Colonic mucosa (tissue), 4 donors: Measurements from ENCODE around the gene IFNL3. TPM values are rescaled to one million over a fixed set of nuclear protein-coding genes. Genes with fewer than 3 reads are reported as not detected.

Experiments
- DNase-seq: peaks from one replicate; pipeline ENCODE4 v3.0.0-alpha.2; 2020
- H3K27ac ChIP-seq: fragments of 200-600 bp; one replicate; pipeline ENCODE4 v1.8.0; 2021
- H3K27me3 ChIP-seq: fragments of 200-600 bp; one replicate; pipeline ENCODE4 v1.8.0; 2021
- H3K36me3 ChIP-seq: fragments of 200-600 bp; one replicate; pipeline ENCODE4 v1.8.0; 2021
- H3K4me1 ChIP-seq: fragments of 200-600 bp; one replicate; pipeline ENCODE4 v1.8.0; 2021; ENCODE audit warnings: mild to moderate bottlenecking
- H3K4me3 ChIP-seq: fragments of 200-600 bp; one replicate; pipeline ENCODE4 v1.8.0; 2021
- H3K9ac ChIP-seq, 2 donors: one replicate each; pipeline ENCODE4 v1.7.0; 2013; ENCODE audit warnings: control low read depth in 2 of 2, low read depth in 2 of 2, low read length in 2 of 2
- H3K9me3 ChIP-seq: fragments of 200-600 bp; one replicate; pipeline ENCODE4 v1.8.0; 2021
- CTCF ChIP-seq: fragments of 200-600 bp; IDR thresholded peaks from one replicate; pipeline ENCODE4 v1.8.0; 2022; ENCODE audit warnings: antibody characterized with exemption, mild to moderate bottlenecking
- intact Hi-C: fragments of 100-400 bp; cut with DNase I; formaldehyde crosslinking; loops from one replicate; pipeline ENCODE4 v1.14.1; 2022
- total RNA-seq, 2 donors: library from RNA; stranded (reverse); fragmentation: NEBNext Ultra II Directional in 1 of 2; extraction: Animal tissue kit (Norgen Biotek cat#: 25700) in 1 of 2; gene quantifications; one replicate each; pipeline ENCODE4 v1.2.1, GENCODE V29; 2021
- donor health status: healthy.
- donor health status: DM: no; HTN: no; CAD: no.
- donor health status: DM: no; HTN: no; CAD: no.

The IFNL3 gene
- total RNA-seq, 2 donors from 2014 or later: not detected

GRCh38 chr19:39195755-39196154, 49.1 kb downstream of the IFNL3 start:
- no peak for TF ChIP-seq CTCF
- H3K9ac ChIP-seq: no peak overlapping the region
- no peaks in the 10 kb centered on the region for H3K36me3 ChIP-seq
- intact Hi-C loops: no loop called here
- peaks cover 37% of the 10 kb centered on the region for H3K27me3 ChIP-seq
- no peak overlapping the region for H3K4me3 ChIP-seq
- H3K9me3 ChIP-seq: no peaks in the 10 kb centered on the region
- DNase-seq: no peak
- no peak overlapping the region for H3K27ac ChIP-seq
- peaks cover 4% of the 10 kb centered on the region for H3K4me1 ChIP-seq

GRCh38 chr19:39194832-39195542, 49.8 kb downstream of the IFNL3 start:
- no peak for TF ChIP-seq CTCF
- Histone ChIP-seq H3K27me3 (peaks cover 33% of the 10 kb centered on the region), H3K27ac (no peak overlapping the region)

GRCh38 chr19:39193803-39194202, 51.0 kb downstream of the IFNL3 start:
- H3K9ac ChIP-seq: no peak overlapping the region
- TF ChIP-seq CTCF: no peak
- H3K9me3 ChIP-seq: no peaks in the 10 kb centered on the region
- intact Hi-C loops: no loop called here
- DNase-seq: no peak
- peaks cover 29% of the 10 kb centered on the region for H3K27me3 ChIP-seq
- H3K27ac ChIP-seq: no peak overlapping the region
- no peak overlapping the region for H3K4me3 ChIP-seq
- H3K36me3 ChIP-seq: no peaks in the 10 kb centered on the region
- peaks cover 4% of the 10 kb centered on the region for H3K4me1 ChIP-seq

More at GRCh38 chr19:39194832-39195542, 49.8 kb downstream of the IFNL3 start:
- Histone ChIP-seq H3K4me3 (no peak overlapping the region), H3K4me1 (peaks cover 4% of the 10 kb centered on the region), H3K9ac (no peak overlapping the region), H3K36me3 (no peaks in the 10 kb centered on the region), H3K9me3 (no peaks in the 10 kb centered on the region)
- no peak for DNase-seq
- intact Hi-C loops: no loop called here

Other genes starting within 250 kb of the IFNL3 start
- gene FBXO27, start 212.5 kb downstream of the IFNL3 start, total RNA-seq: 1 to 10 TPM; 1.1 to 2.4 TPM
- not detected for gene ACP7, start 160.6 kb downstream of the IFNL3 start, total RNA-seq
- 100 to 1,000 TPM in 1 of 2 donors, 10 to 100 TPM in 1; 85.5 to 127 TPM for gene PAK4, start 119.2 kb downstream of the IFNL3 start, total RNA-seq
- gene NCCRP1, start 48.0 kb downstream of the IFNL3 start, total RNA-seq: not detected
- gene SYCN, start 40.7 kb downstream of the IFNL3 start, total RNA-seq: 1 to 10 TPM in 1 of 2 donors, not detected in 1; 2.1 TPM
- not detected for gene IFNL4, start 3.9 kb upstream of the IFNL3 start, total RNA-seq
- gene IFNL2, start 23.4 kb upstream of the IFNL3 start, total RNA-seq: not detected
- gene IFNL1, start 51.4 kb upstream of the IFNL3 start, total RNA-seq: not detected
- gene LRFN1, start 75.9 kb upstream of the IFNL3 start, total RNA-seq: under 1 TPM; 0.25 to 0.29 TPM
- 10 to 100 TPM in 1 of 2 donors, 1 to 10 TPM in 1; 8.7 to 12.7 TPM for gene GMFG, start 91.0 kb upstream of the IFNL3 start, total RNA-seq
- 10 to 100 TPM; 63.9 to 73.7 TPM for gene SAMD4B, start 97.4 kb upstream of the IFNL3 start, total RNA-seq
- gene PAF1, start 146.1 kb upstream of the IFNL3 start, total RNA-seq: 10 to 100 TPM; 31.9 to 41.6 TPM
- 10 to 100 TPM; 22.8 to 37.5 TPM for gene MED29, start 146.4 kb upstream of the IFNL3 start, total RNA-seq
- 100 to 1,000 TPM; 120 to 121 TPM for gene ZFP36, start 161.8 kb upstream of the IFNL3 start, total RNA-seq
- 10 to 100 TPM in 1 of 2 donors, 1 to 10 TPM in 1; 8.0 to 10.4 TPM for gene PLEKHG2, start 167.7 kb upstream of the IFNL3 start, total RNA-seq
- 1,000 to 10,000 TPM; 1,698 to 1,720 TPM for gene RPS16, start 190.9 kb upstream of the IFNL3 start, total RNA-seq
- 100 to 1,000 TPM in 1 of 2 donors, 10 to 100 TPM in 1; 76.6 to 123 TPM for gene SUPT5H, start 200.6 kb upstream of the IFNL3 start, total RNA-seq
- 10 to 100 TPM; 45.7 to 83.9 TPM for gene TIMM50, start 235.8 kb upstream of the IFNL3 start, total RNA-seq